Sigmoid colon (tissue), 7 donors: Measurements from ENCODE around the gene HELB. TPM values are rescaled to one million over a fixed set of nuclear protein-coding genes. Genes with fewer than 3 reads are reported as not detected.

Experiments
- DNase-seq: peaks from one replicate; pipeline ENCODE4 v3.0.0-alpha.2; 2019
- H3K27ac ChIP-seq, 4 donors: fragments of 200-600 bp; sonication (generic); one replicate each; pipeline ENCODE4 v1.5.1; 2016 to 2019; ENCODE audit warnings: mild to moderate bottlenecking in 1 of 4
- H3K27me3 ChIP-seq, 3 donors: fragments of 200-600 bp; sonication (generic); one replicate each; pipeline ENCODE4 v1.5.1; 2019; ENCODE audit warnings: mild to moderate bottlenecking in 1 of 3
- H3K36me3 ChIP-seq, 4 donors: fragments of 200-600 bp; sonication (generic); one replicate each; pipeline ENCODE4 v1.5.1; 2016 to 2019
- H3K4me1 ChIP-seq, 4 donors: fragments of 200-600 bp; sonication (generic); one replicate each; pipeline ENCODE4 v1.5.1; 2017 to 2019
- H3K4me3 ChIP-seq, 4 donors: fragments of 200-600 bp; sonication (generic); one replicate each; pipeline ENCODE4 v1.5.1; 2017 to 2019; ENCODE audit warnings: mild to moderate bottlenecking in 2 of 4, moderate library complexity in 1 of 4
- H3K9me3 ChIP-seq, 4 donors: fragments of 200-600 bp in 3 of 4; sonication (generic) in 3 of 4; one replicate each; pipeline versions ENCODE4 v1.5.1 to v1.6.1; 2013 to 2019
- EP300 ChIP-seq, 4 donors: sonication (generic); formaldehyde crosslinking; IDR thresholded peaks; one replicate each; pipeline ENCODE4 v1.6.1; 2017; ENCODE audit warnings: antibody characterized with exemption in 4 of 4
- POLR2A ChIP-seq, 2 donors: fragments of 450-650 bp; IDR thresholded peaks; one replicate each; pipeline ENCODE4 v1.6.1; 2016; ENCODE audit warnings: antibody characterized with exemption in 2 of 2, mild to moderate bottlenecking in 2 of 2, moderate library complexity in 2 of 2
- POLR2AphosphoS5 ChIP-seq, 4 donors: sonication (generic); formaldehyde crosslinking; IDR thresholded peaks; one replicate each; pipeline ENCODE4 v1.6.1; 2017; ENCODE audit warnings: antibody characterized with exemption in 4 of 4
- WGBS, 2 donors: extraction: QIAGEN DNeasy Blood & Tissue Kit; methylation state at CpG; one replicate each; pipeline ENCODE4 v1.1.7; 2013; 5-methylcytosine and 5-hydroxymethylcytosine counted together
- intact Hi-C: fragments of 100-400 bp; cut with DNase I; formaldehyde crosslinking; loops from one replicate; pipeline ENCODE4 v1.15.1; 2023
- polyA plus RNA-seq, 3 donors: library from polyadenylated mRNA; stranded (reverse); fragments of 200-250 nt; gene quantifications; one replicate each; pipeline ENCODE4 v1.2.3, GENCODE V29; 2013
- total RNA-seq, 4 donors: library from RNA; depleted of rRNA; stranded (reverse); fragments of >200 nt; gene quantifications; one replicate each; pipeline ENCODE4 v1.1.0, GENCODE V29; 2016
- TF ChIP-seq, protein P1 (sequence below), 4 experiments: fragments of 450-650 bp in 3 of 4; fragments of 200-600 bp in 1 of 4; IDR thresholded peaks; one replicate each; pipeline ENCODE4 v1.5.1; 2016 to 2019; ENCODE audit warnings: antibody characterized with exemption in 4 of 4, mild to moderate bottlenecking in 3 of 4, moderate library complexity in 2 of 4
- donor health status: healthy with polysubstance abuse.
- donor health status: Bipolar disorder and iron deficiency.
- donor health status: healthy.

The HELB gene
- total and polyA plus RNA-seq, 7 donors = under 0.01 to 8.6 (median 3.2) TPM

DNA sequence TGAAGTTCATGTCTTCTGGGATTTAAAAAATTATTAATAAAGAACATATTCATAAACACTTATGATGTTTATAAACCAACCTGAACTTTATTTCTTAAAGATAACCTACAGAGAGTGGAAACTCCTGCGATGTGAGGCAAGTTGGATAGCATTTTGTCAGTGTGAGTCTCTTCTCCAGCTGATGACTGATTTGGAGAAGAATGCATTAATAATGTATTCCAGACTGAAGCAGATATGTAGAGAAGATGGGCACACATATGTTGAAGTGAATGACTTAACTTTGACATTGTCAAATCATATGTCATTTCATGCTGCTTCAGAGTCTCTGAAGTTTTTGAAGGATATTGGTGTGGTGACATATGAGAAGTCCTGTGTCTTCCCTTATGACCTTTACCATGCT, 7.3 kb downstream of the HELB start:
- WGBS, 2 donors = 98 to 100% methylated on average over 1 of the region's 1 CpG
- Histone ChIP-seq H3K9me3 (no peaks in the 10 kb centered on the region), H3K27ac (no peak overlapping the region), H3K4me3 (no peak overlapping the region), H3K4me1 (no peaks in the 10 kb centered on the region), H3K36me3 (peaks cover 0 to 31% (median 6%) of the 10 kb centered on the region in 4 donors), H3K27me3 (no peaks in the 10 kb centered on the region)
- DNase-seq = no peak
- intact Hi-C loops = no loop called here
- TF ChIP-seq POLR2A (IDR thresholded peaks at IDR 0.05) (no peak), POLR2AphosphoS5 (IDR thresholded peaks at IDR 0.05) (no peak), EP300 (IDR thresholded peaks at IDR 0.05) (no peak)
- TF ChIP-seq, protein P1, sequence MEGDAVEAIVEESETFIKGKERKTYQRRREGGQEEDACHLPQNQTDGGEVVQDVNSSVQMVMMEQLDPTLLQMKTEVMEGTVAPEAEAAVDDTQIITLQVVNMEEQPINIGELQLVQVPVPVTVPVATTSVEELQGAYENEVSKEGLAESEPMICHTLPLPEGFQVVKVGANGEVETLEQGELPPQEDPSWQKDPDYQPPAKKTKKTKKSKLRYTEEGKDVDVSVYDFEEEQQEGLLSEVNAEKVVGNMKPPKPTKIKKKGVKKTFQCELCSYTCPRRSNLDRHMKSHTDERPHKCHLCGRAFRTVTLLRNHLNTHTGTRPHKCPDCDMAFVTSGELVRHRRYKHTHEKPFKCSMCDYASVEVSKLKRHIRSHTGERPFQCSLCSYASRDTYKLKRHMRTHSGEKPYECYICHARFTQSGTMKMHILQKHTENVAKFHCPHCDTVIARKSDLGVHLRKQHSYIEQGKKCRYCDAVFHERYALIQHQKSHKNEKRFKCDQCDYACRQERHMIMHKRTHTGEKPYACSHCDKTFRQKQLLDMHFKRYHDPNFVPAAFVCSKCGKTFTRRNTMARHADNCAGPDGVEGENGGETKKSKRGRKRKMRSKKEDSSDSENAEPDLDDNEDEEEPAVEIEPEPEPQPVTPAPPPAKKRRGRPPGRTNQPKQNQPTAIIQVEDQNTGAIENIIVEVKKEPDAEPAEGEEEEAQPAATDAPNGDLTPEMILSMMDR (IDR thresholded peaks at IDR 0.05) = no peak

- DNase-seq = no peak
- H3K4me1 ChIP-seq = no peaks in the 10 kb centered on the region
- WGBS, 2 donors = 72 to 91% methylated on average over 1 of the region's 1 CpG
- H3K27ac ChIP-seq = no peak overlapping the region
- no peak overlapping the region for H3K4me3 ChIP-seq
- intact Hi-C loops = no loop called here
- H3K27me3 ChIP-seq = no peaks in the 10 kb centered on the region
- TF ChIP-seq POLR2A (IDR thresholded peaks at IDR 0.05) (no peak), POLR2AphosphoS5 (IDR thresholded peaks at IDR 0.05) (no peak), EP300 (IDR thresholded peaks at IDR 0.05) (no peak)
- TF ChIP-seq, protein P1 (IDR thresholded peaks at IDR 0.05) = no peak
- H3K9me3 ChIP-seq = no peaks in the 10 kb centered on the region
- H3K36me3 ChIP-seq = peaks cover 0 to 36% (median 6%) of the 10 kb centered on the region in 4 donors
Measured at GRCh38 chr12:66312189-66312588, 9.9 kb downstream of the HELB start.

DNA sequence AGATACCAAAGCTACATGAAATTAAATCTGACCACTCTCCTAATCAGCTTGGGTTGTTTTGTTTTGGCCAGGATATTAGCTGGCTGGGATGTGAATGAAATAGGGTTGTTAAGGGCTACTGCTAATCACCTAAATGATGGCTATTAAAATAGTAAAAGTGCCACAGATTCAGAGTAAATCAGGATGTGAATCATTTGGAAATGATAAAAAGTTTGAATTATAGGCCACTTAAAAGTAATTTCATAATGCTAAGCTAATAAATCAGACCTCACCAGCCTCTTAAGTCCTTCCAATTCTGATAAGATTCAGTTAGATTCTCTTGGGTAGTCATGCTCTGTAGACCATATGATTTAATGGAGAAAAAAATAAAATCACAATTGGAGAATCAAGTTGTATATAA, 12.0 kb downstream of the HELB start:
- Histone ChIP-seq H3K36me3 (peaks cover 0 to 36% (median 4%) of the 10 kb centered on the region in 4 donors), H3K4me1 (no peaks in the 10 kb centered on the region), H3K4me3 (no peak overlapping the region), H3K27me3 (no peaks in the 10 kb centered on the region), H3K9me3 (no peaks in the 10 kb centered on the region), H3K27ac (no peak overlapping the region)
- no peak for TF ChIP-seq POLR2AphosphoS5 (IDR thresholded peaks at IDR 0.05)
- no peak for TF ChIP-seq EP300 (IDR thresholded peaks at IDR 0.05)
- no peak for DNase-seq
- intact Hi-C loops = no loop called here

DNA sequence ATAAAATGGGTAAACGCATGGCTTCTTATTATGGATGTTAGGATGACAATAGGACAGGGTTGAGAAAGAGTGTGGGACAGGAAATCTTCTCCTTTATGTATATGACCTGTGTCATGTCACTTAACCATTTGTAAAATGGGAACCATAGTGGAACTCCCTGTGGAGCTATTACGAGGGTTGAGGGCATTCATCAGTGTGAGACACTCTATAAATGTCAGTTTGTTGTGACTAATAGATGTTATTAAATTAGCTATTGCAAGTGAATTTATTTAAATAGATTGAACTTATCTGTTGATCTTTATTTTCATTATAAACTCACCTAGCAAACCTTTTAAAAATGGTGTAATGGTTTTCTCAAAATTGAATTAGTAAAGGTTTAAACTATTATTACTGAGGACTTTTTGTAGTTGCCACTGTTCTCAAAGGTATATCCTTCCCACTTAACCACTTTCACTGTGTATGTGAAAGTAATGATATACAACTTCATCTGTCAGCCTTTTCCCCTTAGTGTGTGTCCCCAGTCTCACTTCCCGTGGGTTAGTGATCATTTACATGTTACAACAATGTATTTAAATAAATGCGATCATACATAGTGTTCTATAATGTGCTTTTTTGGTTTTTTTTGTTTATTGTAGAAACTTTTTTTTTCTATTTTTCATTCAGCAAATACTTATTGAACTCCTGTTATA, 17.1 kb downstream of the HELB start:
- Histone ChIP-seq H3K4me3 (no peak overlapping the region), H3K4me1 (no peaks in the 10 kb centered on the region), H3K27me3 (no peaks in the 10 kb centered on the region), H3K27ac (no peak overlapping the region), H3K9me3 (no peaks in the 10 kb centered on the region), H3K36me3 (peaks cover 0 to 29% (median 0%) of the 10 kb centered on the region in 4 donors)
- TF ChIP-seq POLR2AphosphoS5 (IDR thresholded peaks at IDR 0.05) (no peak), EP300 (IDR thresholded peaks at IDR 0.05) (no peak), POLR2A (IDR thresholded peaks at IDR 0.05) (no peak)
- TF ChIP-seq, protein P1 (IDR thresholded peaks at IDR 0.05) = no peak
- intact Hi-C loops = no loop called here
- no peak for DNase-seq
- 66 to 88% methylated on average over 4 of the region's 4 CpGs for WGBS, 2 donors

DNA sequence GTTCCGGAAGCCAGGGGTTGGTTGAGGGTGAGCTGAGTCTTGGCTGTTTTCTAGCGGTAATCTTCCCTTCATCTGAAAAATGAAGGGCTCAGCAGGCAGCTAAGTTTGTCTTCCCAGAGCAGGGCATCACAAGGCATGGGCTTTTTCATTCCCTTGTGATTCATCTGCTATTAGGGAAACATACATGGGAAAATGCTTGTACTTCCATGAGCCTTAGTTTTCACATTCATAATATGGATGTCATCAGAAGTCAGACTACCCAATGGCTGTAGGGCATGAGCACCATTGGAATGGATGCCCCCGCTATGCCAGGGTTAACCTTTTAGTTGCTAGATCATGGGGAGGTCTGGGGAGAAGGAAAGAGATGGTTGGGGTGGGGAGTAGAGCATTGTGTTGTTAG, 18.7 kb downstream of the HELB start:
- Histone ChIP-seq H3K4me1 (no peaks in the 10 kb centered on the region), H3K9me3 (no peaks in the 10 kb centered on the region), H3K27ac (no peak overlapping the region), H3K4me3 (no peak overlapping the region), H3K36me3 (peaks cover 0 to 25% (median 0%) of the 10 kb centered on the region in 4 donors), H3K27me3 (no peaks in the 10 kb centered on the region)
- 95% methylated on average over 3 of the region's 3 CpGs for WGBS, 2 donors
- TF ChIP-seq POLR2A (IDR thresholded peaks at IDR 0.05) (no peak), POLR2AphosphoS5 (IDR thresholded peaks at IDR 0.05) (no peak)
- TF ChIP-seq, protein P1 (IDR thresholded peaks at IDR 0.05) = no peak
- intact Hi-C loops = no loop called here
- no peak for DNase-seq
